ENCODE results near the gene NSD2.

DNA sequence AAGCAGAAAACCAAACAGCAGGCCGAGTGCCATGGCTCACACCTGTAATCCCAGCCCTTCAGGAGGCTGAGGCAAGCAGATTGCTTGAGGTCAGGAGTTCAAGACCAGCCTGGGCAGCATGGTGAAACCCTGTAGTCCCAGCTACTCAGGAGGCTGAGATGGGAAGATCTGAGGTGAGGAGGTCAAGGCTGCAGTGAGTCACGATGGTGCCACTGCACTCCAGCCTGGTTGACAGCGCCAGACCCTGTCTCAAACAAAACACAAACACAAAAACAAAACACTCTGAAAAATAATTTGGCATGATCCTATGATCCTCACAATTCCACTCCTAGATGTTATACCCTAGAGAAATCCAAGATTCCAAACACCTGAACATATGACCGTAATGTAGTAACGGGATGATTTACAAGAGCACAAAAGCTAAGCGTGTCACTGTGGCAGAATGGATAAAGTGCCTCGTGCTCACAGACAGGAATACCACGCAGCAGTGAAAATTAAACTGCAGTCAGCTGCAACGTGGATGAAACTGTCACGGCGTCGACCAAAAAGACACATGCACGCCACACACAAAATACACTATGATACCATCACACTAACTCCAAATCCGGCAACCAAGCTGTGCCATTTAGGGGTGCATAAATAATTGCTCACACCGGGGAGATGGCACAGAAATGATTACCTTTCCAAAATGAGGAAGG lies 135.9 kb downstream of the NSD2 start:
- no peak for TF ChIP-seq POLR2A (IDR thresholded peaks at IDR 0.05)
- TF ChIP-seq, protein P1, sequence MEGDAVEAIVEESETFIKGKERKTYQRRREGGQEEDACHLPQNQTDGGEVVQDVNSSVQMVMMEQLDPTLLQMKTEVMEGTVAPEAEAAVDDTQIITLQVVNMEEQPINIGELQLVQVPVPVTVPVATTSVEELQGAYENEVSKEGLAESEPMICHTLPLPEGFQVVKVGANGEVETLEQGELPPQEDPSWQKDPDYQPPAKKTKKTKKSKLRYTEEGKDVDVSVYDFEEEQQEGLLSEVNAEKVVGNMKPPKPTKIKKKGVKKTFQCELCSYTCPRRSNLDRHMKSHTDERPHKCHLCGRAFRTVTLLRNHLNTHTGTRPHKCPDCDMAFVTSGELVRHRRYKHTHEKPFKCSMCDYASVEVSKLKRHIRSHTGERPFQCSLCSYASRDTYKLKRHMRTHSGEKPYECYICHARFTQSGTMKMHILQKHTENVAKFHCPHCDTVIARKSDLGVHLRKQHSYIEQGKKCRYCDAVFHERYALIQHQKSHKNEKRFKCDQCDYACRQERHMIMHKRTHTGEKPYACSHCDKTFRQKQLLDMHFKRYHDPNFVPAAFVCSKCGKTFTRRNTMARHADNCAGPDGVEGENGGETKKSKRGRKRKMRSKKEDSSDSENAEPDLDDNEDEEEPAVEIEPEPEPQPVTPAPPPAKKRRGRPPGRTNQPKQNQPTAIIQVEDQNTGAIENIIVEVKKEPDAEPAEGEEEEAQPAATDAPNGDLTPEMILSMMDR (IDR thresholded peaks at IDR 0.05) = no peak
